Uterus (tissue), 2 donors: ENCODE results near the gene MKKS.

ENCODE experiments used
- POLR2A ChIP-seq, 2 donors: fragments of 450-650 bp; IDR thresholded peaks; one replicate each; pipeline ENCODE4 v1.6.1; 2016; ENCODE audit warnings: antibody characterized with exemption in 2 of 2, mild to moderate bottlenecking in 1 of 2, moderate library complexity in 1 of 2
- TF ChIP-seq, protein P1 (sequence below), 4 experiments: fragments of 200-600 bp in 2 of 4; fragments of 450-650 bp in 2 of 4; sonication (generic) in 2 of 4; IDR thresholded peaks; one replicate each; pipeline ENCODE4 v1.5.1; 2016 to 2019; ENCODE audit warnings: antibody characterized with exemption in 4 of 4, mild to moderate bottlenecking in 2 of 4, moderate library complexity in 1 of 4

DNA sequence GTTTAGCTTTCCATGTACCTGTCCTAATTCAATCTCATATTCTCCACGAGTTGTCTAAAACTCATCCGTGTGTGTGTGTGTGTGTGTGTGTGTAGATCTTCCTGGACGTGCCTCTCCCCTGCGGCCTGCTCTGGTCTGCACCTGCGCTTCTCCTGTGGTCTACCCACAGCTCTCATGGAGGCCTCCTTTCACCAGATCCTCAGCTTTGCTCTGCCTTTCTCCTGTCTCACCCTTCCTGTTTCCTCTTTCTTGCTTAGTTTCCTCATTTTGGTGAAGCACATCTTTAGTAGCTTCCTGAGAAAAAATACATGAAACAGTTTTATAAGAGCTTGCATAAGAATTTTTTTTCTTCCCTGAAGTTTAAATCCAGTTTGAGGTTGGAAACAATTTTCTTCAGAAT, 19.2 kb upstream of the MKKS start:
- no peak for TF ChIP-seq POLR2A (IDR thresholded peaks at IDR 0.05)
- TF ChIP-seq, protein P1, sequence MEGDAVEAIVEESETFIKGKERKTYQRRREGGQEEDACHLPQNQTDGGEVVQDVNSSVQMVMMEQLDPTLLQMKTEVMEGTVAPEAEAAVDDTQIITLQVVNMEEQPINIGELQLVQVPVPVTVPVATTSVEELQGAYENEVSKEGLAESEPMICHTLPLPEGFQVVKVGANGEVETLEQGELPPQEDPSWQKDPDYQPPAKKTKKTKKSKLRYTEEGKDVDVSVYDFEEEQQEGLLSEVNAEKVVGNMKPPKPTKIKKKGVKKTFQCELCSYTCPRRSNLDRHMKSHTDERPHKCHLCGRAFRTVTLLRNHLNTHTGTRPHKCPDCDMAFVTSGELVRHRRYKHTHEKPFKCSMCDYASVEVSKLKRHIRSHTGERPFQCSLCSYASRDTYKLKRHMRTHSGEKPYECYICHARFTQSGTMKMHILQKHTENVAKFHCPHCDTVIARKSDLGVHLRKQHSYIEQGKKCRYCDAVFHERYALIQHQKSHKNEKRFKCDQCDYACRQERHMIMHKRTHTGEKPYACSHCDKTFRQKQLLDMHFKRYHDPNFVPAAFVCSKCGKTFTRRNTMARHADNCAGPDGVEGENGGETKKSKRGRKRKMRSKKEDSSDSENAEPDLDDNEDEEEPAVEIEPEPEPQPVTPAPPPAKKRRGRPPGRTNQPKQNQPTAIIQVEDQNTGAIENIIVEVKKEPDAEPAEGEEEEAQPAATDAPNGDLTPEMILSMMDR (IDR thresholded peaks at IDR 0.05), result no peak
